SK-N-SH treated with all-trans-retinoic acid at 6 μM for 48 hours (cell line): ENCODE data around the gene YPEL5.

ENCODE experiments used
- ATAC-seq: fragments of 200-7000 bp; cut with Tn5 transposase; 3 replicates; pipeline ENCODE4 v1.9.1; 2020; ENCODE audit warnings: mild to moderate bottlenecking, moderate library complexity
- ARNTL ChIP-seq: fragments of 450-650 bp; formaldehyde crosslinking; IDR thresholded peaks from 2 replicates; pipeline ENCODE4 v1.5.0; 2020; ENCODE audit warnings: low read depth, mild to moderate bottlenecking, moderate library complexity, borderline replicate concordance
- CREB5 ChIP-seq: fragments of 250-450 bp; sonication (Bioruptor Pico); IDR thresholded peaks from 2 replicates; pipeline ENCODE4 v1.5.1; 2020; ENCODE audit warnings: low read depth, mild to moderate bottlenecking, moderate library complexity
- ESRRG ChIP-seq: fragments of 250-450 bp; sonication (Bioruptor Pico); IDR thresholded peaks from 2 replicates; pipeline ENCODE4 v1.6.1; 2021; ENCODE audit warnings: mild to moderate bottlenecking
- GLIS3 ChIP-seq: fragments of 250-450 bp; sonication (Bioruptor Pico); IDR thresholded peaks from 2 replicates; pipeline ENCODE4 v1.5.0; 2020; ENCODE audit warnings: mild to moderate bottlenecking, moderate library complexity
- ISL1 ChIP-seq: fragments of 250-450 bp; sonication (Bioruptor Pico); IDR thresholded peaks from 2 replicates; pipeline ENCODE4 v2.1.2; 2022; ENCODE audit warnings: mild to moderate bottlenecking, moderate library complexity
- OSR1 ChIP-seq: fragments of 250-450 bp; sonication (Bioruptor Pico); IDR thresholded peaks from 2 replicates; pipeline ENCODE4 v1.8.0; 2022; ENCODE audit warnings: moderate library complexity, mild to moderate bottlenecking, inconsistent platforms
- PATZ1 ChIP-seq: fragments of 250-450 bp; sonication (Bioruptor Pico); IDR thresholded peaks from 2 replicates; pipeline ENCODE4 v1.8.0; 2020; ENCODE audit warnings: mild to moderate bottlenecking, moderate library complexity, borderline replicate concordance
- RARB ChIP-seq: fragments of 250-450 bp; sonication (Bioruptor Pico); IDR thresholded peaks from 2 replicates; pipeline ENCODE4 v1.8.0; 2021; ENCODE audit warnings: mild to moderate bottlenecking, moderate library complexity
- SNAI2 ChIP-seq: fragments of 250-450 bp; sonication (Bioruptor Pico); IDR thresholded peaks from 2 replicates; pipeline ENCODE4 v1.5.0; 2020; ENCODE audit warnings: mild to moderate bottlenecking, moderate library complexity
- TOX ChIP-seq: fragments of 250-450 bp; sonication (Bioruptor Pico); IDR thresholded peaks from 2 replicates; pipeline ENCODE4 v1.8.0; 2021; ENCODE audit warnings: mild to moderate bottlenecking, moderate library complexity, borderline replicate concordance
- ZC3H10 ChIP-seq: fragments of 250-450 bp; sonication (Bioruptor Pico); IDR thresholded peaks from 2 replicates; pipeline ENCODE4 v1.5.1; 2021; ENCODE audit warnings: mild to moderate bottlenecking, moderate library complexity
- ZFP3 ChIP-seq: fragments of 250-450 bp; sonication (Bioruptor Pico); IDR thresholded peaks from 2 replicates; pipeline ENCODE4 v1.5.0; 2020; ENCODE audit warnings: mild to moderate bottlenecking, moderate library complexity
- ZFP30 ChIP-seq: fragments of 450-650 bp; formaldehyde crosslinking; IDR thresholded peaks from 2 replicates; pipeline ENCODE4 v1.5.0; 2022; ENCODE audit warnings: mild to moderate bottlenecking, moderate library complexity
- ZNF565 ChIP-seq: fragments of 450-650 bp; formaldehyde crosslinking; conservative IDR thresholded peaks from 2 replicates; pipeline ENCODE4 v1.5.0; 2020; ENCODE audit warnings: low read depth, mild to moderate bottlenecking, moderate library complexity
- ZNF70 ChIP-seq: fragments of 450-650 bp; formaldehyde crosslinking; IDR thresholded peaks from 2 replicates; pipeline ENCODE4 v1.5.0; 2020; ENCODE audit warnings: mild to moderate bottlenecking, moderate library complexity
- ZNF8 ChIP-seq: fragments of 450-650 bp; formaldehyde crosslinking; IDR thresholded peaks from 2 replicates; pipeline ENCODE4 v1.5.0; 2020; ENCODE audit warnings: mild to moderate bottlenecking, moderate library complexity
- TF ChIP-seq, protein P1 (sequence below): fragments of 250-450 bp; sonication (Bioruptor Pico); IDR thresholded peaks from 2 replicates; pipeline ENCODE4 v1.5.0; 2020; ENCODE audit warnings: mild to moderate bottlenecking, moderate library complexity
- TF ChIP-seq, protein P2 (sequence below): fragments of 250-450 bp; sonication (Bioruptor Pico); IDR thresholded peaks from 2 replicates; pipeline ENCODE4 v1.8.0; 2021; ENCODE audit warnings: low read depth, mild to moderate bottlenecking, moderate library complexity, borderline replicate concordance

YPEL5 gene

DNA sequence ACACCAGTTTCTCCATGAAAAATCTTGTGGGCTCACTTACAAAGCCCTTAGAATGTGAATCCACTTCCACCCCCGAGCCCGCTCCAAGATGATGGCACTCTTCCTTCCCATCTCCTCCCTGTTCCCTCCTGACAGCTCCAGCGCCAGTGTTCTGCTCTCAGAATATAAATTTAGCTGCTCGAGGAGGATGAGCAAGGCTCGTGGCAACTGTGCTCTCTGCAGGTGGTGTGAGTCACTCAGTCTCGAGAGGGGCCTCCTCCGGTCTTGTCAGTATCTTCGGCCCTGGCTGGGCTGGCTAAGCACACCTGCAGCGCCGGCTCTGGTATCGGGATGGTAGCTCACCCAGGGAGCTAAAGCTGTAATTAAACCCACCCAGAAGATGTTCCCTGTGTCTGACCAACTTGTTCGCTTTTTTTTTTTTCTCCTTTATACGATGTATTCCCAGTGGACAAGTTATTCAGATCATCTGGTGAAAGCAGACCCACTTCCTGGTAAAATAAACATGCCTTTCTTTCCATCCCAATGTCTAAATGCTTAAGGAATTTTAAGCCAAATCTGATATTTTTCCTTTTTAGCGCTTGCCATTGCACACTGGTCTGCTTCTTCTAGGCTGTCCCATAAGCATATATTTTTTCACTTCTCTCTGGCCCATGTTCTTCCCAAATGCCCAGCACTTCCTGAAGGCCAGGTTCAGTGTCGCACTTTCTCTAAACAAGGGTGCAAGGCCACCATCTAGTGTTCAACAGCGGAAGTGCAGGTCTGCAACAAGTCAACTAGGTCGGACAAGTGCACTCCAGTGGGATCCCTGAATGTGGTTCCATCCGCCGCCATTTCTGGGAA lies 31.4 kb upstream of the YPEL5 start:
- peak; percentile 80 for ATAC-seq
- TF ChIP-seq ZNF70 (CRISPR knock-in tag): 0 out of 2 replicates have a peak, but pooled peaks have one; percentile 47
- 0 out of 2 replicates have a peak, but pooled peaks have one; percentile 43 for TF ChIP-seq ARNTL (CRISPR knock-in tag)
- TF ChIP-seq ZNF8: no peak

GRCh38 chr2:30115981-30116285 lies 30.9 kb upstream of the YPEL5 start:
- no peak for ATAC-seq
- TF ChIP-seq ZNF8 (no peak), SNAI2 (no peak), ZNF565 (CRISPR knock-in tag) (no peak), ARNTL (CRISPR knock-in tag) (no peak), ISL1 (CRISPR knock-in tag) (no peak), RARB (CRISPR knock-in tag) (no peak), GLIS3 (CRISPR knock-in tag) (no peak), ZNF70 (CRISPR knock-in tag) (no peak), ZFP30 (CRISPR knock-in tag) (no peak), ZFP3 (no peak)
- TF ChIP-seq, protein P1, sequence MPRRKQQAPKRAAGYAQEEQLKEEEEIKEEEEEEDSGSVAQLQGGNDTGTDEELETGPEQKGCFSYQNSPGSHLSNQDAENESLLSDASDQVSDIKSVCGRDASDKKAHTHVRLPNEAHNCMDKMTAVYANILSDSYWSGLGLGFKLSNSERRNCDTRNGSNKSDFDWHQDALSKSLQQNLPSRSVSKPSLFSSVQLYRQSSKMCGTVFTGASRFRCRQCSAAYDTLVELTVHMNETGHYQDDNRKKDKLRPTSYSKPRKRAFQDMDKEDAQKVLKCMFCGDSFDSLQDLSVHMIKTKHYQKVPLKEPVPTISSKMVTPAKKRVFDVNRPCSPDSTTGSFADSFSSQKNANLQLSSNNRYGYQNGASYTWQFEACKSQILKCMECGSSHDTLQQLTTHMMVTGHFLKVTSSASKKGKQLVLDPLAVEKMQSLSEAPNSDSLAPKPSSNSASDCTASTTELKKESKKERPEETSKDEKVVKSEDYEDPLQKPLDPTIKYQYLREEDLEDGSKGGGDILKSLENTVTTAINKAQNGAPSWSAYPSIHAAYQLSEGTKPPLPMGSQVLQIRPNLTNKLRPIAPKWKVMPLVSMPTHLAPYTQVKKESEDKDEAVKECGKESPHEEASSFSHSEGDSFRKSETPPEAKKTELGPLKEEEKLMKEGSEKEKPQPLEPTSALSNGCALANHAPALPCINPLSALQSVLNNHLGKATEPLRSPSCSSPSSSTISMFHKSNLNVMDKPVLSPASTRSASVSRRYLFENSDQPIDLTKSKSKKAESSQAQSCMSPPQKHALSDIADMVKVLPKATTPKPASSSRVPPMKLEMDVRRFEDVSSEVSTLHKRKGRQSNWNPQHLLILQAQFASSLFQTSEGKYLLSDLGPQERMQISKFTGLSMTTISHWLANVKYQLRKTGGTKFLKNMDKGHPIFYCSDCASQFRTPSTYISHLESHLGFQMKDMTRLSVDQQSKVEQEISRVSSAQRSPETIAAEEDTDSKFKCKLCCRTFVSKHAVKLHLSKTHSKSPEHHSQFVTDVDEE: no peak
- TF ChIP-seq, all 23 proteins: peak for 0

DNA sequence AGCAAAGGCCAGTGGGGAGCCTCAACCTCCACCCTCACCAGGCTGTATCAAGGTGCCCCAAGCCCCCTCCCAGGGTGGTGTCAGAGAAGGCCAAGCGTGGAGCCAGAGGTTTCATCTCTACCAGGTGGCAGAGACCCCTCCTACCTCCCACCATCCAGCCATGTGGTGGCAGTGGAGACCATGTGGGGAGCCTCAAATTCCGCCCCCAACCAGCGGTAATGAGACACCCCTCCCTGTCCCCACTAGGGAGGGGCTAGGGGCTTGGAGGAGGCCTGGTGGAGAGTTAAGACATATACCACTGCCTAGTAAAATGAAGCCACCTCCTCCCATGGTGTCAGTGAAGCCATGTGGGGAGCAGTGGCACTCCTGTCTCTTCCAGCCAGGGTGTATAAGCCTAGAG lies 24.4 kb upstream of the YPEL5 start:
- ATAC-seq: no peak

More for the DNA sequence above, 24.4 kb upstream of the YPEL5 start:
- TF ChIP-seq ZC3H10 (no peak), CREB5 (CRISPR knock-in tag) (no peak), RARB (CRISPR knock-in tag) (no peak), OSR1 (CRISPR knock-in tag) (no peak), ISL1 (CRISPR knock-in tag) (no peak), PATZ1 (no peak), TOX (CRISPR knock-in tag) (no peak), ESRRG (CRISPR knock-in tag) (no peak), ZNF70 (CRISPR knock-in tag) (no peak), ZNF565 (CRISPR knock-in tag) (no peak), SNAI2 (no peak)
- TF ChIP-seq, protein P2, sequence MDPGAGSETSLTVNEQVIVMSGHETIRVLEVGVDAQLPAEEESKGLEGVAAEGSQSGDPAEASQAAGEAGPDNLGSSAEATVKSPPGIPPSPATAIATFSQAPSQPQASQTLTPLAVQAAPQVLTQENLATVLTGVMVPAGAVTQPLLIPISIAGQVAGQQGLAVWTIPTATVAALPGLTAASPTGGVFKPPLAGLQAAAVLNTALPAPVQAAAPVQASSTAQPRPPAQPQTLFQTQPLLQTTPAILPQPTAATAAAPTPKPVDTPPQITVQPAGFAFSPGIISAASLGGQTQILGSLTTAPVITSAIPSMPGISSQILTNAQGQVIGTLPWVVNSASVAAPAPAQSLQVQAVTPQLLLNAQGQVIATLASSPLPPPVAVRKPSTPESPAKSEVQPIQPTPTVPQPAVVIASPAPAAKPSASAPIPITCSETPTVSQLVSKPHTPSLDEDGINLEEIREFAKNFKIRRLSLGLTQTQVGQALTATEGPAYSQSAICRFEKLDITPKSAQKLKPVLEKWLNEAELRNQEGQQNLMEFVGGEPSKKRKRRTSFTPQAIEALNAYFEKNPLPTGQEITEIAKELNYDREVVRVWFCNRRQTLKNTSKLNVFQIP (CRISPR knock-in tag): no peak
